ENCODE data around the gene CEACAM7.

CEACAM7 gene

GRCh38 chr19:41734156-41734555 is 46.1 kb upstream of the CEACAM7 start:
- no peak for ATAC-seq
- TF ChIP-seq ZNF8 (CRISPR knock-in tag; IDR thresholded peaks at IDR 0.05) (no peak), TSHZ2 (CRISPR knock-in tag; IDR thresholded peaks at IDR 0.05) (no peak)

GRCh38 chr19:41726493-41726892 is 38.4 kb upstream of the CEACAM7 start:
- ATAC-seq: no peak
- TF ChIP-seq OSR1 (CRISPR knock-in tag; IDR thresholded peaks at IDR 0.05) (no peak), CSDC2 (CRISPR knock-in tag; IDR thresholded peaks at IDR 0.05) (no peak), CREB5 (CRISPR knock-in tag; IDR thresholded peaks at IDR 0.05; ENCODE audit: low read depth) (no peak), CSRNP3 (CRISPR knock-in tag; IDR thresholded peaks at IDR 0.05) (no peak), ARNTL (CRISPR knock-in tag; IDR thresholded peaks at IDR 0.05; ENCODE audit: borderline replicate concordance, low read depth) (no peak), BACH2 (CRISPR knock-in tag; IDR thresholded peaks at IDR 0.05; ENCODE audit: borderline replicate concordance) (no peak), TCF4 (CRISPR knock-in tag; IDR thresholded peaks at IDR 0.05; ENCODE audit: borderline replicate concordance) (no peak), GLIS3 (CRISPR knock-in tag; IDR thresholded peaks at IDR 0.05) (no peak), ESRRG (CRISPR knock-in tag; IDR thresholded peaks at IDR 0.05) (no peak), RARB (CRISPR knock-in tag; IDR thresholded peaks at IDR 0.05) (no peak), POU6F1 (CRISPR knock-in tag; IDR thresholded peaks at IDR 0.05; ENCODE audit: borderline replicate concordance, low read depth) (no peak), ISL1 (CRISPR knock-in tag; IDR thresholded peaks at IDR 0.05) (no peak), ZC3H10 (CRISPR knock-in tag; IDR thresholded peaks at IDR 0.05) (no peak), TSHZ2 (CRISPR knock-in tag; IDR thresholded peaks at IDR 0.05) (no peak), TOX (CRISPR knock-in tag; IDR thresholded peaks at IDR 0.05; ENCODE audit: borderline replicate concordance) (no peak), PATZ1 (CRISPR knock-in tag; IDR thresholded peaks at IDR 0.05; ENCODE audit: borderline replicate concordance) (no peak), SNAI2 (CRISPR knock-in tag; IDR thresholded peaks at IDR 0.05) (no peak)

GRCh38 chr19:41720103-41720502 is 32.0 kb upstream of the CEACAM7 start:
- no peak for TF ChIP-seq ESRRG (CRISPR knock-in tag; IDR thresholded peaks at IDR 0.05)
- TF ChIP-seq ARNTL (CRISPR knock-in tag; IDR thresholded peaks at IDR 0.05; ENCODE audit: borderline replicate concordance, low read depth): no peak
- TF ChIP-seq TCF4 (CRISPR knock-in tag; IDR thresholded peaks at IDR 0.05; ENCODE audit: borderline replicate concordance): no peak
- TF ChIP-seq ZFP3 (CRISPR knock-in tag; IDR thresholded peaks at IDR 0.05): no peak
- no peak for TF ChIP-seq SNAI2 (CRISPR knock-in tag; IDR thresholded peaks at IDR 0.05)
- TF ChIP-seq ZC3H10 (CRISPR knock-in tag; IDR thresholded peaks at IDR 0.05): no peak

More at GRCh38 chr19:41720103-41720502, 32.0 kb upstream of the CEACAM7 start:
- no peak for ATAC-seq

Measured in SK-N-SH treated with all-trans-retinoic acid at 6 μM for 48 hours (cell line).